Measurements from ENCODE around the gene ACOT13. TPM values are rescaled to one million over a fixed set of nuclear protein-coding genes. Genes with fewer than 3 reads are reported as not detected.
A peak's percentile ranks its signal among the peaks of the same experiment; 100 is the strongest.
"Not testable (repeated sequence)": the region's sequence is repeated elsewhere in the genome, so short reads cannot be mapped to it uniquely, and the experiment has no call there.

The ACOT13 gene
- polyA plus RNA-seq, 3 donors from 2014 or later = 6.2 to 17.1 (median 16.5) TPM

- Mint-ChIP-seq H3K36me3 (peaks cover 0 to 2% (median 0%) of the 10 kb centered on the region in 3 donors), H3K27ac (peak overlapping the region in 1 of 6 donors; percentile 65), H3K27me3 (ENCODE audit: low read depth in 3 of 3) (peaks cover 3 to 12% (median 9%) of the 10 kb centered on the region in 3 donors), H3K4me1 (peaks cover 14 to 18% of the 10 kb centered on the region in 2 donors), H3K4me3 (peak overlapping the region; percentile 85 to 96 (median 93)), H3K9me3 (no peaks in the 10 kb centered on the region)
- DNase-seq = no peak
These were observed 20.1 kb upstream of the ACOT13 start for GRCh38 chr6:24646771-24647170.

- Mint-ChIP-seq H3K27ac (peak overlapping the region in 2 of 6 donors; percentile 3 to 15), H3K4me1 (peaks cover 14 to 18% of the 10 kb centered on the region in 2 donors), H3K9me3 (no peaks in the 10 kb centered on the region), H3K4me3 (no peak overlapping the region), H3K27me3 (ENCODE audit: low read depth in 3 of 3) (peaks cover 0 to 12% (median 9%) of the 10 kb centered on the region in 3 donors), H3K36me3 (peaks cover 5 to 8% (median 5%) of the 10 kb centered on the region in 3 donors)
- DNase-seq = no peak
These were observed 18.6 kb upstream of the ACOT13 start for GRCh38 chr6:24648276-24648675.

GRCh38 chr6:24649691-24650090 lies 17.2 kb upstream of the ACOT13 start:
- Mint-ChIP-seq H3K4me3 (no peak overlapping the region), H3K27ac (peak overlapping the region in 2 of 6 donors; percentile 25 to 49), H3K4me1 (peaks cover 14 to 26% of the 10 kb centered on the region in 2 donors), H3K9me3 (no peaks in the 10 kb centered on the region), H3K27me3 (ENCODE audit: low read depth in 3 of 3) (peaks cover 0 to 12% (median 6%) of the 10 kb centered on the region in 3 donors), H3K36me3 (peaks cover 5 to 15% (median 12%) of the 10 kb centered on the region in 3 donors)
- DNase-seq = no peak

- Mint-ChIP-seq H3K4me1 (peaks cover 10 to 26% of the 10 kb centered on the region in 2 donors), H3K9me3 (no peaks in the 10 kb centered on the region), H3K27ac (peak overlapping the region in 2 of 6 donors; percentile 22 to 25), H3K27me3 (ENCODE audit: low read depth in 3 of 3) (peaks cover 0 to 10% (median 6%) of the 10 kb centered on the region in 3 donors), H3K36me3 (peaks cover 5 to 15% (median 12%) of the 10 kb centered on the region in 3 donors), H3K4me3 (no peak overlapping the region)
- DNase-seq = no peak
These were observed 16.5 kb upstream of the ACOT13 start for GRCh38 chr6:24650365-24650764.

- no peaks in the 10 kb centered on the region for H3K9me3 Mint-ChIP-seq
- no peak overlapping the region for H3K27ac Mint-ChIP-seq
- H3K4me1 Mint-ChIP-seq = peaks cover 20 to 56% of the 10 kb centered on the region in 2 donors
- peaks cover 9 to 34% (median 17%) of the 10 kb centered on the region in 3 donors for H3K36me3 Mint-ChIP-seq
- no peak overlapping the region for H3K4me3 Mint-ChIP-seq
- DNase-seq = no peak
- peaks cover 0 to 2% (median 1%) of the 10 kb centered on the region in 3 donors for H3K27me3 Mint-ChIP-seq (ENCODE audit: low read depth in 3 of 3)
These were observed 11.7 kb upstream of the ACOT13 start for GRCh38 chr6:24655215-24655614.

GRCh38 chr6:24658573-24659560 lies 8.0 kb upstream of the ACOT13 start:
- Mint-ChIP-seq H3K9me3 (no peaks in the 10 kb centered on the region), H3K4me3 (no peak overlapping the region), H3K4me1 (peaks cover 32 to 80% of the 10 kb centered on the region in 2 donors), H3K27ac (peak overlapping the region in 1 of 6 donors; percentile 11), H3K36me3 (peaks cover 6 to 37% (median 8%) of the 10 kb centered on the region in 3 donors), H3K27me3 (ENCODE audit: low read depth in 3 of 3) (peaks cover 0 to 2% (median 1%) of the 10 kb centered on the region in 3 donors)
- DNase-seq = no peak

GRCh38 chr6:24659561-24659960 lies 7.3 kb upstream of the ACOT13 start:
- H3K9me3 Mint-ChIP-seq = no peaks in the 10 kb centered on the region
- H3K36me3 Mint-ChIP-seq = peaks cover 6 to 40% (median 8%) of the 10 kb centered on the region in 3 donors
- H3K4me3 Mint-ChIP-seq = no peak overlapping the region
- no peak for DNase-seq
- H3K4me1 Mint-ChIP-seq = peaks cover 35 to 85% of the 10 kb centered on the region in 2 donors
- peak overlapping the region in 1 of 6 donors; percentile 11 for H3K27ac Mint-ChIP-seq
- H3K27me3 Mint-ChIP-seq (ENCODE audit: low read depth in 3 of 3) = peaks cover 0 to 2% (median 1%) of the 10 kb centered on the region in 3 donors

GRCh38 chr6:24660105-24660504 lies 6.8 kb upstream of the ACOT13 start:
- peaks cover 0 to 2% (median 2%) of the 10 kb centered on the region in 3 donors for H3K27me3 Mint-ChIP-seq (ENCODE audit: low read depth in 3 of 3)
- peaks cover 40 to 89% of the 10 kb centered on the region in 2 donors for H3K4me1 Mint-ChIP-seq
- H3K27ac Mint-ChIP-seq = no peak overlapping the region
- no peak for DNase-seq
- no peak overlapping the region for H3K4me3 Mint-ChIP-seq
- no peaks in the 10 kb centered on the region for H3K9me3 Mint-ChIP-seq
- H3K36me3 Mint-ChIP-seq = peaks cover 8 to 43% (median 9%) of the 10 kb centered on the region in 3 donors

- Mint-ChIP-seq H3K4me1 (peaks cover 47 to 89% of the 10 kb centered on the region in 2 donors), H3K27me3 (ENCODE audit: low read depth in 3 of 3) (peaks cover 4 to 17% (median 9%) of the 10 kb centered on the region in 3 donors), H3K36me3 (peaks cover 4 to 34% (median 9%) of the 10 kb centered on the region in 3 donors)
- H3K4me3 Mint-ChIP-seq, H3K9me3 Mint-ChIP-seq, DNase-seq, H3K27ac Mint-ChIP-seq: not testable (repeated sequence)
These were observed 5.1 kb upstream of the ACOT13 start for GRCh38 chr6:24661759-24662158.

- Mint-ChIP-seq H3K36me3 (peaks cover 4 to 34% (median 9%) of the 10 kb centered on the region in 3 donors), H3K27me3 (ENCODE audit: low read depth in 3 of 3) (peaks cover 9 to 22% (median 13%) of the 10 kb centered on the region in 3 donors), H3K4me1 (peaks cover 51 to 90% of the 10 kb centered on the region in 2 donors), H3K4me3 (no peak overlapping the region), H3K9me3 (no peaks in the 10 kb centered on the region), H3K27ac (no peak overlapping the region)
- DNase-seq = no peak
These were observed 4.6 kb upstream of the ACOT13 start for GRCh38 chr6:24662236-24662635.

- no peak for DNase-seq
- peaks cover 55 to 88% of the 10 kb centered on the region in 2 donors for H3K4me1 Mint-ChIP-seq
- no peak overlapping the region for H3K27ac Mint-ChIP-seq
- peaks cover 4 to 30% (median 4%) of the 10 kb centered on the region in 3 donors for H3K36me3 Mint-ChIP-seq
- no peak overlapping the region for H3K4me3 Mint-ChIP-seq
- H3K27me3 Mint-ChIP-seq (ENCODE audit: low read depth in 3 of 3) = peaks cover 9 to 26% (median 13%) of the 10 kb centered on the region in 3 donors
- no peaks in the 10 kb centered on the region for H3K9me3 Mint-ChIP-seq
These were observed 3.7 kb upstream of the ACOT13 start for GRCh38 chr6:24663189-24663588.

GRCh38 chr6:24664046-24664987 lies 2.6 kb upstream of the ACOT13 start:
- H3K9me3 Mint-ChIP-seq = no peaks in the 10 kb centered on the region
- H3K27me3 Mint-ChIP-seq (ENCODE audit: low read depth in 3 of 3) = peaks cover 9 to 24% (median 11%) of the 10 kb centered on the region in 3 donors
- peak overlapping the region in 4 of 5 donors; percentile 98 to 100 (median 98) for H3K4me3 Mint-ChIP-seq
- H3K27ac Mint-ChIP-seq = peak overlapping the region; percentile 46 to 99 (median 84)
- no peak for DNase-seq
- H3K36me3 Mint-ChIP-seq = peaks cover 4 to 27% (median 4%) of the 10 kb centered on the region in 3 donors
- H3K4me1 Mint-ChIP-seq = peaks cover 53 to 86% of the 10 kb centered on the region in 2 donors

GRCh38 chr6:24666097-24666640 lies 708 bp upstream of the ACOT13 start:
- peaks cover 9 to 24% (median 11%) of the 10 kb centered on the region in 3 donors for H3K27me3 Mint-ChIP-seq (ENCODE audit: low read depth in 3 of 3)
- peak overlapping the region; percentile 94 to 99 (median 99) for H3K27ac Mint-ChIP-seq
- H3K4me3 Mint-ChIP-seq = peak overlapping the region; percentile 98 to 100 (median 99)
- DNase-seq = no peak
- peaks cover 4 to 33% (median 9%) of the 10 kb centered on the region in 3 donors for H3K36me3 Mint-ChIP-seq
- H3K4me1 Mint-ChIP-seq = peaks cover 49 to 74% of the 10 kb centered on the region in 2 donors
- H3K9me3 Mint-ChIP-seq = no peaks in the 10 kb centered on the region
